GM23338 (cell line): ENCODE results near the gene WWOX. TPM values are rescaled to one million over a fixed set of nuclear protein-coding genes. Genes with fewer than 3 reads are reported as not detected.

Source experiments
- ATAC-seq: fragments of 200-7000 bp; cut with Tn5 transposase; 3 replicates; pipeline ENCODE4 v1.9.1; 2020
- DNase-seq: peaks from one replicate; pipeline ENCODE4 v3.0.0-alpha.2; 2015; ENCODE audit warnings: low spot score
- H2AFZ ChIP-seq: fragments of 200-600 bp; sonication (generic); 2 replicates; pipeline ENCODE4 v1.8.0; 2016; ENCODE audit warnings: antibody characterized with exemption, mild to moderate bottlenecking, moderate library complexity
- H3F3A ChIP-seq: fragments of 200-600 bp; sonication (generic); replicated peaks from 2 replicates; pipeline ENCODE4 v1.8.0; 2017; ENCODE audit warnings: antibody characterized with exemption, mixed run types, low read depth
- H3K27ac ChIP-seq: fragments of 200-600 bp; sonication (generic); 2 replicates; pipeline ENCODE4 v1.6.1; 2016; ENCODE audit warnings: low read depth
- H3K27me3 ChIP-seq: fragments of 200-600 bp; sonication (generic); 2 replicates; pipeline ENCODE4 v1.8.0; 2016; ENCODE audit warnings: mild to moderate bottlenecking, mixed run types, moderate library complexity; ENCODE audit not compliant: insufficient read depth
- H3K36me3 ChIP-seq: fragments of 200-600 bp; sonication (generic); 2 replicates; pipeline ENCODE4 v1.8.0; 2016; ENCODE audit warnings: mild to moderate bottlenecking; ENCODE audit not compliant: insufficient read depth
- H3K4me1 ChIP-seq: fragments of 200-600 bp; sonication (generic); 2 replicates; pipeline ENCODE4 v1.8.0; 2016; ENCODE audit warnings: mild to moderate bottlenecking, moderate library complexity; ENCODE audit not compliant: insufficient read depth
- H3K4me2 ChIP-seq: fragments of 200-600 bp; sonication (generic); 2 replicates; pipeline ENCODE4 v1.7.1; 2017; ENCODE audit warnings: mixed run types
- H3K4me3 ChIP-seq: fragments of 200-600 bp; sonication (generic); 2 replicates; pipeline ENCODE4 v1.6.1; 2016; ENCODE audit warnings: mixed run types
- H3K79me2 ChIP-seq: fragments of 200-600 bp; sonication (generic); replicated peaks from 2 replicates; pipeline ENCODE4 v1.8.0; 2017; ENCODE audit warnings: mild to moderate bottlenecking; ENCODE audit not compliant: insufficient read depth
- H3K9me2 ChIP-seq: fragments of 200-600 bp; sonication (generic); 2 replicates; pipeline ENCODE4 v1.8.0; 2017; ENCODE audit not compliant: insufficient read depth
- H4K20me1 ChIP-seq: fragments of 200-600 bp; sonication (generic); replicated peaks from 2 replicates; pipeline ENCODE4 v1.8.0; 2017; ENCODE audit warnings: mild to moderate bottlenecking; ENCODE audit not compliant: insufficient read depth
- H3K27ac Mint-ChIP-seq: 2 replicates; pipeline ENCODE4 v1.8.0; 2020; ENCODE audit warnings: inconsistent platforms, mild to moderate bottlenecking, moderate library complexity, mixed read lengths
- H3K27me3 Mint-ChIP-seq: 3 replicates; pipeline ENCODE4 v1.8.0; 2022; ENCODE audit warnings: low read depth, mild to moderate bottlenecking, moderate library complexity, mixed read lengths, inconsistent platforms; ENCODE audit not compliant: insufficient read depth, poor library complexity
- H3K36me3 Mint-ChIP-seq: 3 replicates; pipeline ENCODE4 v1.8.0; 2021; ENCODE audit warnings: low read depth, mild to moderate bottlenecking, inconsistent platforms, moderate library complexity, mixed read lengths
- H3K4me1 Mint-ChIP-seq: 3 replicates; pipeline ENCODE4 v1.8.0; 2020; ENCODE audit warnings: mild to moderate bottlenecking, inconsistent platforms, mixed read lengths
- H3K4me3 Mint-ChIP-seq: 3 replicates; pipeline ENCODE4 v1.8.0; 2021; ENCODE audit warnings: moderate library complexity, mild to moderate bottlenecking, inconsistent platforms, mixed read lengths
- H3K9me3 Mint-ChIP-seq: 3 replicates; pipeline ENCODE4 v1.8.0; 2020; ENCODE audit warnings: moderate library complexity, mild to moderate bottlenecking, inconsistent platforms, mixed read lengths
- CREB1 ChIP-seq: fragments of 250-450 bp; sonication (Bioruptor Pico); IDR thresholded peaks from 2 replicates; pipeline ENCODE4 v1.5.0; 2020; ENCODE audit warnings: low read depth, mild to moderate bottlenecking, moderate library complexity
- EZH2 ChIP-seq: fragments of 200-600 bp; sonication (generic); IDR thresholded peaks from one replicate; pipeline ENCODE4 v1.8.0; 2017; ENCODE audit warnings: antibody characterized with exemption, mild to moderate bottlenecking, low read depth; ENCODE audit not compliant: unreplicated experiment
- EZH2phosphoT487 ChIP-seq: fragments of 200-600 bp; sonication (generic); IDR thresholded peaks from one replicate; pipeline ENCODE4 v1.8.1; 2018; ENCODE audit warnings: antibody characterized with exemption; ENCODE audit not compliant: unreplicated experiment
- JUNB ChIP-seq: IDR thresholded peaks from one replicate; pipeline ENCODE4 v1.6.1; 2016; ENCODE audit warnings: antibody characterized with exemption; ENCODE audit not compliant: unreplicated experiment
- NANOG ChIP-seq: IDR thresholded peaks from 2 replicates; pipeline ENCODE4 v1.6.1; 2016; ENCODE audit warnings: antibody characterized with exemption, borderline replicate concordance
- POLR2AphosphoS5 ChIP-seq: IDR thresholded peaks from 2 replicates; pipeline ENCODE4 v1.6.1; 2016; ENCODE audit warnings: antibody characterized with exemption, low read depth
- STAT1 ChIP-seq: IDR thresholded peaks from one replicate; pipeline ENCODE4 v1.6.1; 2016; ENCODE audit warnings: antibody characterized with exemption; ENCODE audit not compliant: unreplicated experiment
- ZNF114 ChIP-seq: fragments of 250-450 bp; sonication (Bioruptor Pico); IDR thresholded peaks from 2 replicates; pipeline ENCODE4 v1.5.0; 2020; ENCODE audit warnings: mild to moderate bottlenecking, moderate library complexity
- ZNF331 ChIP-seq: fragments of 250-450 bp; sonication (Bioruptor Pico); IDR thresholded peaks from 2 replicates; pipeline ENCODE4 v1.5.0; 2020; ENCODE audit warnings: low read depth, mild to moderate bottlenecking, moderate library complexity
- polyA plus RNA-seq: library from polyadenylated mRNA; unstranded; fragments of >200 nt; fragmentation: Nextera tagmentation; extraction: Ambion mirVana; gene quantifications from 2 replicates; pipeline ENCODE4 v1.2.1, GENCODE V29; 2016
- total RNA-seq: library from RNA; depleted of rRNA; stranded (reverse); fragments of >200 nt; shearing (Covaris generic); gene quantifications from 2 replicates; pipeline ENCODE4 v1.2.3, GENCODE V29; 2014
- TF ChIP-seq, protein P1 (sequence below): fragments of 250-450 bp; sonication (Bioruptor Pico); IDR thresholded peaks from 2 replicates; pipeline ENCODE4 v1.5.0; 2020; ENCODE audit warnings: mild to moderate bottlenecking, moderate library complexity
- TF ChIP-seq, protein P2 (sequence below): IDR thresholded peaks from one replicate; pipeline ENCODE4 v1.6.1; 2018; ENCODE audit warnings: antibody characterized with exemption; ENCODE audit not compliant: unreplicated experiment
- TF ChIP-seq, protein P3 (sequence below): IDR thresholded peaks from 2 replicates; pipeline ENCODE4 v1.6.1; 2016; ENCODE audit warnings: antibody characterized with exemption
- TF ChIP-seq, protein P4 (sequence below), 2 experiments: fragments of 200-600 bp in 1 of 2; sonication (generic) in 1 of 2; conservative IDR thresholded peaks; 2 replicates each; pipeline versions ENCODE4 v1.5.1 to v1.6.1; 2016 to 2017; ENCODE audit warnings: antibody characterized with exemption in 2 of 2, low read depth in 2 of 2, mild to moderate bottlenecking in 2 of 2, moderate library complexity in 1 of 2

Gene WWOX
- total and polyA plus RNA-seq, 2 experiments from 2014 or later = 10.0 to 19.3 TPM

DNA sequence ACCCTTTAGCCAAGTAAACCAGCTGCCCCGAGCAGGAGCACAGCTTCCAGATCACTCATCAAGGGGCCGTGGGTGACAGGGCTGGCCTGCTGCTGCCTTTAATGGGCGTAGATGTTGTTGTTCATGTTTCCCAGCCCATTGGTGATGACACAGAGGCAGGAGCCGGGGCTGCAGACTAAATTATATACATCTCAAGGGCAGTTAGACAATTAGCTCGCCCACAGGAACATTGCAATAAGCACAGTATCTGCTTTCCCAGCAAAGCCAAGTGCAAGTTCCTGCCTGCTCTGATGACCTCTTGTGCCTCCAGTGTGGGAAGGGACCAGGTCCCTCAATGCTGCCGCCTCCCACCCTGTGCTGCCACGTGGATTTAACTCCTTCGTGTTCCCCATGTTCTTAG, 1015.3 kb downstream of the WWOX start:
- DNase-seq = no peak
- Mint-ChIP-seq H3K4me1 (peaks cover 16% of the 10 kb centered on the region), H3K27ac (no peak overlapping the region), H3K9me3 (peaks cover 6% of the 10 kb centered on the region; the same call in 2 of the 3 replicates), H3K27me3 (no peaks in the 10 kb centered on the region), H3K4me3 (no peak overlapping the region), H3K36me3 (no peaks in the 10 kb centered on the region; the same call in 2 of the 3 replicates)
- Histone ChIP-seq H3K4me3 (no peak overlapping the region), H3K27me3 (no peaks in the 10 kb centered on the region), H3K9me2 (peaks cover 3% of the 10 kb centered on the region; the same call in 1 of the 2 replicates), H3K4me1 (peaks cover 9% of the 10 kb centered on the region; the same call in 1 of the 2 replicates), H3K36me3 (no peaks in the 10 kb centered on the region), H2AFZ (no peak overlapping the region), H3K27ac (no peak overlapping the region), H3F3A (no peaks in the 10 kb centered on the region), H3K79me2 (no peaks in the 10 kb centered on the region), H4K20me1 (no peaks in the 10 kb centered on the region), H3K4me2 (no peak overlapping the region)
- ATAC-seq = no peak
- TF ChIP-seq CREB1 (no peak), JUNB (no peak), ZNF114 (no peak), NANOG (no peak), EZH2phosphoT487 (no peak), EZH2 (no peak), POLR2AphosphoS5 (no peak), ZNF331 (CRISPR knock-in tag) (no peak), STAT1 (no peak)
- TF ChIP-seq, protein P1, sequence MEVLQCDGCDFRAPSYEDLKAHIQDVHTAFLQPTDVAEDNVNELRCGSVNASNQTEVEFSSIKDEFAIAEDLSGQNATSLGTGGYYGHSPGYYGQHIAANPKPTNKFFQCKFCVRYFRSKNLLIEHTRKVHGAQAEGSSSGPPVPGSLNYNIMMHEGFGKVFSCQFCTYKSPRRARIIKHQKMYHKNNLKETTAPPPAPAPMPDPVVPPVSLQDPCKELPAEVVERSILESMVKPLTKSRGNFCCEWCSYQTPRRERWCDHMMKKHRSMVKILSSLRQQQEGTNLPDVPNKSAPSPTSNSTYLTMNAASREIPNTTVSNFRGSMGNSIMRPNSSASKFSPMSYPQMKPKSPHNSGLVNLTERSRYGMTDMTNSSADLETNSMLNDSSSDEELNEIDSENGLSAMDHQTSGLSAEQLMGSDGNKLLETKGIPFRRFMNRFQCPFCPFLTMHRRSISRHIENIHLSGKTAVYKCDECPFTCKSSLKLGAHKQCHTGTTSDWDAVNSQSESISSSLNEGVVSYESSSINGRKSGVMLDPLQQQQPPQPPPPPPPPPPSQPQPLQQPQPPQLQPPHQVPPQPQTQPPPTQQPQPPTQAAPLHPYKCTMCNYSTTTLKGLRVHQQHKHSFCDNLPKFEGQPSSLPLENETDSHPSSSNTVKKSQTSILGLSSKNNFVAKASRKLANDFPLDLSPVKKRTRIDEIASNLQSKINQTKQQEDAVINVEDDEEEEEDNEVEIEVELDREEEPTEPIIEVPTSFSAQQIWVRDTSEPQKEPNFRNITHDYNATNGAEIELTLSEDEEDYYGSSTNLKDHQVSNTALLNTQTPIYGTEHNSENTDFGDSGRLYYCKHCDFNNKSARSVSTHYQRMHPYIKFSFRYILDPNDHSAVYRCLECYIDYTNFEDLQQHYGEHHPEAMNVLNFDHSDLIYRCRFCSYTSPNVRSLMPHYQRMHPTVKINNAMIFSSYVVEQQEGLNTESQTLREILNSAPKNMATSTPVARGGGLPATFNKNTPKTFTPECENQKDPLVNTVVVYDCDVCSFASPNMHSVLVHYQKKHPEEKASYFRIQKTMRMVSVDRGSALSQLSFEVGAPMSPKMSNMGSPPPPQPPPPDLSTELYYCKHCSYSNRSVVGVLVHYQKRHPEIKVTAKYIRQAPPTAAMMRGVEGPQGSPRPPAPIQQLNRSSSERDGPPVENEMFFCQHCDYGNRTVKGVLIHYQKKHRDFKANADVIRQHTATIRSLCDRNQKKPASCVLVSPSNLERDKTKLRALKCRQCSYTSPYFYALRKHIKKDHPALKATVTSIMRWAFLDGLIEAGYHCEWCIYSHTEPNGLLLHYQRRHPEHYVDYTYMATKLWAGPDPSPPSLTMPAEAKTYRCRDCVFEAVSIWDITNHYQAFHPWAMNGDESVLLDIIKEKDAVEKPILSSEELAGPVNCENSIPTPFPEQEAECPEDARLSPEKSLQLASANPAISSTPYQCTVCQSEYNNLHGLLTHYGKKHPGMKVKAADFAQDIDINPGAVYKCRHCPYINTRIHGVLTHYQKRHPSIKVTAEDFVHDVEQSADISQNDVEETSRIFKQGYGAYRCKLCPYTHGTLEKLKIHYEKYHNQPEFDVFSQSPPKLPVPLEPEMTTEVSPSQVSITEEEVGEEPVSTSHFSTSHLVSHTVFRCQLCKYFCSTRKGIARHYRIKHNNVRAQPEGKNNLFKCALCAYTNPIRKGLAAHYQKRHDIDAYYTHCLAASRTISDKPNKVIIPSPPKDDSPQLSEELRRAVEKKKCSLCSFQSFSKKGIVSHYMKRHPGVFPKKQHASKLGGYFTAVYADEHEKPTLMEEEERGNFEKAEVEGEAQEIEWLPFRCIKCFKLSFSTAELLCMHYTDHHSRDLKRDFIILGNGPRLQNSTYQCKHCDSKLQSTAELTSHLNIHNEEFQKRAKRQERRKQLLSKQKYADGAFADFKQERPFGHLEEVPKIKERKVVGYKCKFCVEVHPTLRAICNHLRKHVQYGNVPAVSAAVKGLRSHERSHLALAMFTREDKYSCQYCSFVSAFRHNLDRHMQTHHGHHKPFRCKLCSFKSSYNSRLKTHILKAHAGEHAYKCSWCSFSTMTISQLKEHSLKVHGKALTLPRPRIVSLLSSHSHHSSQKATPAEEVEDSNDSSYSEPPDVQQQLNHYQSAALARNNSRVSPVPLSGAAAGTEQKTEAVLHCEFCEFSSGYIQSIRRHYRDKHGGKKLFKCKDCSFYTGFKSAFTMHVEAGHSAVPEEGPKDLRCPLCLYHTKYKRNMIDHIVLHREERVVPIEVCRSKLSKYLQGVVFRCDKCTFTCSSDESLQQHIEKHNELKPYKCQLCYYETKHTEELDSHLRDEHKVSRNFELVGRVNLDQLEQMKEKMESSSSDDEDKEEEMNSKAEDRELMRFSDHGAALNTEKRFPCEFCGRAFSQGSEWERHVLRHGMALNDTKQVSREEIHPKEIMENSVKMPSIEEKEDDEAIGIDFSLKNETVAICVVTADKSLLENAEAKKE (CRISPR knock-in tag) = no peak
- TF ChIP-seq, protein P2, sequence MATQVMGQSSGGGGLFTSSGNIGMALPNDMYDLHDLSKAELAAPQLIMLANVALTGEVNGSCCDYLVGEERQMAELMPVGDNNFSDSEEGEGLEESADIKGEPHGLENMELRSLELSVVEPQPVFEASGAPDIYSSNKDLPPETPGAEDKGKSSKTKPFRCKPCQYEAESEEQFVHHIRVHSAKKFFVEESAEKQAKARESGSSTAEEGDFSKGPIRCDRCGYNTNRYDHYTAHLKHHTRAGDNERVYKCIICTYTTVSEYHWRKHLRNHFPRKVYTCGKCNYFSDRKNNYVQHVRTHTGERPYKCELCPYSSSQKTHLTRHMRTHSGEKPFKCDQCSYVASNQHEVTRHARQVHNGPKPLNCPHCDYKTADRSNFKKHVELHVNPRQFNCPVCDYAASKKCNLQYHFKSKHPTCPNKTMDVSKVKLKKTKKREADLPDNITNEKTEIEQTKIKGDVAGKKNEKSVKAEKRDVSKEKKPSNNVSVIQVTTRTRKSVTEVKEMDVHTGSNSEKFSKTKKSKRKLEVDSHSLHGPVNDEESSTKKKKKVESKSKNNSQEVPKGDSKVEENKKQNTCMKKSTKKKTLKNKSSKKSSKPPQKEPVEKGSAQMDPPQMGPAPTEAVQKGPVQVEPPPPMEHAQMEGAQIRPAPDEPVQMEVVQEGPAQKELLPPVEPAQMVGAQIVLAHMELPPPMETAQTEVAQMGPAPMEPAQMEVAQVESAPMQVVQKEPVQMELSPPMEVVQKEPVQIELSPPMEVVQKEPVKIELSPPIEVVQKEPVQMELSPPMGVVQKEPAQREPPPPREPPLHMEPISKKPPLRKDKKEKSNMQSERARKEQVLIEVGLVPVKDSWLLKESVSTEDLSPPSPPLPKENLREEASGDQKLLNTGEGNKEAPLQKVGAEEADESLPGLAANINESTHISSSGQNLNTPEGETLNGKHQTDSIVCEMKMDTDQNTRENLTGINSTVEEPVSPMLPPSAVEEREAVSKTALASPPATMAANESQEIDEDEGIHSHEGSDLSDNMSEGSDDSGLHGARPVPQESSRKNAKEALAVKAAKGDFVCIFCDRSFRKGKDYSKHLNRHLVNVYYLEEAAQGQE = no peak
- TF ChIP-seq, protein P3, sequence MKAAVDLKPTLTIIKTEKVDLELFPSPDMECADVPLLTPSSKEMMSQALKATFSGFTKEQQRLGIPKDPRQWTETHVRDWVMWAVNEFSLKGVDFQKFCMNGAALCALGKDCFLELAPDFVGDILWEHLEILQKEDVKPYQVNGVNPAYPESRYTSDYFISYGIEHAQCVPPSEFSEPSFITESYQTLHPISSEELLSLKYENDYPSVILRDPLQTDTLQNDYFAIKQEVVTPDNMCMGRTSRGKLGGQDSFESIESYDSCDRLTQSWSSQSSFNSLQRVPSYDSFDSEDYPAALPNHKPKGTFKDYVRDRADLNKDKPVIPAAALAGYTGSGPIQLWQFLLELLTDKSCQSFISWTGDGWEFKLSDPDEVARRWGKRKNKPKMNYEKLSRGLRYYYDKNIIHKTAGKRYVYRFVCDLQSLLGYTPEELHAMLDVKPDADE = no peak
- TF ChIP-seq, protein P4, sequence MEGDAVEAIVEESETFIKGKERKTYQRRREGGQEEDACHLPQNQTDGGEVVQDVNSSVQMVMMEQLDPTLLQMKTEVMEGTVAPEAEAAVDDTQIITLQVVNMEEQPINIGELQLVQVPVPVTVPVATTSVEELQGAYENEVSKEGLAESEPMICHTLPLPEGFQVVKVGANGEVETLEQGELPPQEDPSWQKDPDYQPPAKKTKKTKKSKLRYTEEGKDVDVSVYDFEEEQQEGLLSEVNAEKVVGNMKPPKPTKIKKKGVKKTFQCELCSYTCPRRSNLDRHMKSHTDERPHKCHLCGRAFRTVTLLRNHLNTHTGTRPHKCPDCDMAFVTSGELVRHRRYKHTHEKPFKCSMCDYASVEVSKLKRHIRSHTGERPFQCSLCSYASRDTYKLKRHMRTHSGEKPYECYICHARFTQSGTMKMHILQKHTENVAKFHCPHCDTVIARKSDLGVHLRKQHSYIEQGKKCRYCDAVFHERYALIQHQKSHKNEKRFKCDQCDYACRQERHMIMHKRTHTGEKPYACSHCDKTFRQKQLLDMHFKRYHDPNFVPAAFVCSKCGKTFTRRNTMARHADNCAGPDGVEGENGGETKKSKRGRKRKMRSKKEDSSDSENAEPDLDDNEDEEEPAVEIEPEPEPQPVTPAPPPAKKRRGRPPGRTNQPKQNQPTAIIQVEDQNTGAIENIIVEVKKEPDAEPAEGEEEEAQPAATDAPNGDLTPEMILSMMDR (conservative IDR thresholded peaks at IDR 0.05; ENCODE audit: low read depth in 2 of 2) = no peak
